Measurements from ENCODE around the gene ETS2. TPM values are rescaled to one million over a fixed set of nuclear protein-coding genes. Genes with fewer than 3 reads are reported as not detected.

ETS2 gene
- total RNA-seq, 1 experiment from 2014 or later: 35.3 TPM

DNA sequence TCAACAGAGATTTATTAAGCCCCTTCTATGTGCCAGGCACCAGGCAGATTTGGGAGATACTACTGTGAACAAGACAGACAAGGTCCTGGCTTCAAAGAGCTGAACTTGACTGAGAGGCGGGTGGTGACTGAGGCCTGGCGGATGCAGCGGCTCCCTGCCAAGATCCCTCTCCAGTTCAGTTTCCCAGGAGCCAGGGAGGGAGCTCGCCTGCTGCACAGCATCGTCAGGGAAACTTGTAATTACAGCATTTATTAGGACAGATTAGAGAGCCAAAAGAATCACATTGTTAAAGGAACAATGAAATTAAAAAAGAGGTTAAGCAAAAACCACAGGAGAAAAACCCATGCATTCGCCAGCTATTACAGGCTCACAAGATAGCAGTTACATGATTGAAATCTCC, 55.3 kb downstream of the ETS2 start:
- no peak overlapping the region for H3K56ac ChIP-seq (ENCODE audit: insufficient read length, low read depth, low read length)
- H2BK12ac ChIP-seq (ENCODE audit: insufficient read length, low read depth, low read length): no peak overlapping the region
- H3K4me2 ChIP-seq (ENCODE audit: insufficient read depth, insufficient read length, low read length): no peak overlapping the region
- no peaks in the 10 kb centered on the region for H3K23me2 ChIP-seq (ENCODE audit: insufficient read length, low read depth, low read length, poor library complexity, severe bottlenecking)
- H4K20me1 ChIP-seq (ENCODE audit: control insufficient read depth, insufficient read depth, insufficient read length): no peaks in the 10 kb centered on the region
- TF ChIP-seq, protein P1, sequence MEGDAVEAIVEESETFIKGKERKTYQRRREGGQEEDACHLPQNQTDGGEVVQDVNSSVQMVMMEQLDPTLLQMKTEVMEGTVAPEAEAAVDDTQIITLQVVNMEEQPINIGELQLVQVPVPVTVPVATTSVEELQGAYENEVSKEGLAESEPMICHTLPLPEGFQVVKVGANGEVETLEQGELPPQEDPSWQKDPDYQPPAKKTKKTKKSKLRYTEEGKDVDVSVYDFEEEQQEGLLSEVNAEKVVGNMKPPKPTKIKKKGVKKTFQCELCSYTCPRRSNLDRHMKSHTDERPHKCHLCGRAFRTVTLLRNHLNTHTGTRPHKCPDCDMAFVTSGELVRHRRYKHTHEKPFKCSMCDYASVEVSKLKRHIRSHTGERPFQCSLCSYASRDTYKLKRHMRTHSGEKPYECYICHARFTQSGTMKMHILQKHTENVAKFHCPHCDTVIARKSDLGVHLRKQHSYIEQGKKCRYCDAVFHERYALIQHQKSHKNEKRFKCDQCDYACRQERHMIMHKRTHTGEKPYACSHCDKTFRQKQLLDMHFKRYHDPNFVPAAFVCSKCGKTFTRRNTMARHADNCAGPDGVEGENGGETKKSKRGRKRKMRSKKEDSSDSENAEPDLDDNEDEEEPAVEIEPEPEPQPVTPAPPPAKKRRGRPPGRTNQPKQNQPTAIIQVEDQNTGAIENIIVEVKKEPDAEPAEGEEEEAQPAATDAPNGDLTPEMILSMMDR (conservative IDR thresholded peaks at IDR 0.05): no peak
- no peak overlapping the region for H4K8ac ChIP-seq (replicated peaks; ENCODE audit: insufficient read length, low read depth, low read length)
- H3K23ac ChIP-seq (ENCODE audit: insufficient read length, low read depth, low read length): no peak overlapping the region
- H3K4me1 ChIP-seq (ENCODE audit: insufficient read depth, low read length): no peaks in the 10 kb centered on the region
- DNase-seq: no peak
- no peak overlapping the region for H4K91ac ChIP-seq (ENCODE audit: insufficient read length, low read depth, low read length)
- H3K4me3 Mint-ChIP-seq: no peak overlapping the region
- no peak overlapping the region for H2BK15ac ChIP-seq (ENCODE audit: low read depth, low read length)
- H3K18ac ChIP-seq (ENCODE audit: insufficient read length, low read depth, low read length): no peak overlapping the region
- H4K5ac ChIP-seq (ENCODE audit: insufficient read length, low read depth, low read length): no peak overlapping the region
- H3K9me3 ChIP-seq (ENCODE audit: control insufficient read depth, low read depth, low read length): no peaks in the 10 kb centered on the region
- no CpG with 5 or more reads among the region's 6 CpGs for WGBS (ENCODE audit: extremely low coverage, insufficient read length, low lambda C conversion rate)
- no peaks in the 10 kb centered on the region for H3K27me3 ChIP-seq (ENCODE audit: insufficient read depth, low read length)
- no peak overlapping the region for H2BK5ac ChIP-seq (ENCODE audit: insufficient read length, low read length)
- no peak overlapping the region for H3K14ac ChIP-seq (ENCODE audit: insufficient read depth, low read length)
- H3K79me2 ChIP-seq (ENCODE audit: insufficient read depth, low read length): no peaks in the 10 kb centered on the region
- H3K36me3 Mint-ChIP-seq (ENCODE audit: insufficient read depth in 1 of 3, low read depth in 3 of 3): no peaks in the 10 kb centered on the region
- H3T11ph ChIP-seq (ENCODE audit: low read length): no peak overlapping the region
- no peak overlapping the region for H2AK5ac ChIP-seq (ENCODE audit: insufficient read length, low read length)
- no peak overlapping the region for H3K9ac ChIP-seq (ENCODE audit: extremely low read depth, insufficient read length, low read length)
- no peaks in the 10 kb centered on the region; a peak in 1 of 5 replicates for H3K9me3 Mint-ChIP-seq
- H3K27ac ChIP-seq (ENCODE audit: insufficient read length, low read depth, low read length): no peak overlapping the region
- no peak overlapping the region for H3K27ac Mint-ChIP-seq
- no peak overlapping the region for H2BK20ac ChIP-seq (ENCODE audit: low read depth, low read length, poor library complexity, severe bottlenecking)
- H3K79me1 ChIP-seq (ENCODE audit: insufficient read depth, low read depth, low read length, poor library complexity, severe bottlenecking): no peaks in the 10 kb centered on the region
- H3K4ac ChIP-seq (ENCODE audit: low read depth, low read length): no peak overlapping the region
- peaks cover 8 to 11% of the 10 kb centered on the region in 2 experiments for H3K4me1 Mint-ChIP-seq
- no peak overlapping the region for H2AFZ ChIP-seq (ENCODE audit: low read length)
- H2BK120ac ChIP-seq (ENCODE audit: low read depth, low read length, poor library complexity, severe bottlenecking): no peak overlapping the region
- H3K27me3 Mint-ChIP-seq (ENCODE audit: low read depth): peaks cover 3% of the 10 kb centered on the region; the same call in 1 of the 2 replicates

All from H9 (cell line).